ENCODE data around the gene CCM2L. TPM values are rescaled to one million over a fixed set of nuclear protein-coding genes. Genes with fewer than 3 reads are reported as not detected.

The CCM2L gene
- polyA plus RNA-seq, 1 experiment, result not detected

GRCh38 chr20:32040142-32040953, 30.1 kb downstream of the CCM2L start:
- POLR2A ChIA-PET, result no interaction called here

GRCh38 chr20:32045999-32046398, 35.8 kb downstream of the CCM2L start:
- no peak overlapping the region for H3K4me3 ChIP-seq (ENCODE audit: low read depth, low read length)
- H3K36me3 ChIP-seq (ENCODE audit: control insufficient read depth, insufficient read depth, low read length), result no peaks in the 10 kb centered on the region
- no peak for TF ChIP-seq CTCF (IDR thresholded peaks at IDR 0.05; ENCODE audit: insufficient read depth, low read depth, low read length)
- ChIA-PET CTCF (interaction anchor here (1.2 to 1.8 kb wide), 2 partner anchors 14 to 224 kb away, joined by 3 to 5 read pairs; no protein-coding TSS in a partner anchor), POLR2A (no interaction called here)
- no peak for DNase-seq (ENCODE audit: low read depth)
- H3K27me3 ChIP-seq (ENCODE audit: control insufficient read depth, insufficient read depth, low read length), result peaks cover 13% of the 10 kb centered on the region

More at GRCh38 chr20:32040142-32040953, 30.1 kb downstream of the CCM2L start:
- CTCF ChIA-PET, result no interaction called here
- no peak for DNase-seq (ENCODE audit: low read depth)
- Histone ChIP-seq H3K36me3 (ENCODE audit: control insufficient read depth, insufficient read depth, low read length) (no peaks in the 10 kb centered on the region), H3K27me3 (ENCODE audit: control insufficient read depth, insufficient read depth, low read length) (peaks cover 17% of the 10 kb centered on the region), H3K4me3 (ENCODE audit: low read depth, low read length) (no peak overlapping the region)
- TF ChIP-seq CTCF (IDR thresholded peaks at IDR 0.05; ENCODE audit: insufficient read depth, low read depth, low read length), result no peak

- ChIA-PET POLR2A (no interaction called here), CTCF (interaction anchor here (0.8 to 1.2 kb wide), 3 partner anchors 7 to 19 kb away, joined by 3 to 9 read pairs (median 3); no protein-coding TSS in a partner anchor)
- no peak for TF ChIP-seq CTCF (IDR thresholded peaks at IDR 0.05; ENCODE audit: insufficient read depth, low read depth, low read length)
- no peak for DNase-seq (ENCODE audit: low read depth)
- Histone ChIP-seq H3K4me3 (ENCODE audit: low read depth, low read length) (no peak overlapping the region), H3K27me3 (ENCODE audit: control insufficient read depth, insufficient read depth, low read length) (peaks cover 34% of the 10 kb centered on the region), H3K36me3 (ENCODE audit: control insufficient read depth, insufficient read depth, low read length) (no peaks in the 10 kb centered on the region)
Observed at GRCh38 chr20:32050324-32050841, 40.1 kb downstream of the CCM2L start.

GRCh38 chr20:32050851-32051556, 40.8 kb downstream of the CCM2L start:
- TF ChIP-seq CTCF (IDR thresholded peaks at IDR 0.05; ENCODE audit: insufficient read depth, low read depth, low read length), result no peak
- POLR2A ChIA-PET, result no interaction called here
- DNase-seq (ENCODE audit: low read depth), result no peak
- CTCF ChIA-PET, result interaction anchor here (0.8 to 1.2 kb wide), 3 partner anchors 8 to 19 kb away, joined by 3 to 9 read pairs (median 3); no protein-coding TSS in a partner anchor
- no peak overlapping the region for H3K4me3 ChIP-seq (ENCODE audit: low read depth, low read length)
- H3K27me3 ChIP-seq (ENCODE audit: control insufficient read depth, insufficient read depth, low read length), result peaks cover 34% of the 10 kb centered on the region
- no peaks in the 10 kb centered on the region for H3K36me3 ChIP-seq (ENCODE audit: control insufficient read depth, insufficient read depth, low read length)

GRCh38 chr20:32051720-32052089, 41.5 kb downstream of the CCM2L start:
- ChIA-PET POLR2A (no interaction called here), CTCF (no interaction called here)
- no peak for DNase-seq (ENCODE audit: low read depth)
- Histone ChIP-seq H3K27me3 (ENCODE audit: control insufficient read depth, insufficient read depth, low read length) (peaks cover 34% of the 10 kb centered on the region), H3K36me3 (ENCODE audit: control insufficient read depth, insufficient read depth, low read length) (no peaks in the 10 kb centered on the region), H3K4me3 (ENCODE audit: low read depth, low read length) (no peak overlapping the region)
- TF ChIP-seq CTCF (IDR thresholded peaks at IDR 0.05; ENCODE audit: insufficient read depth, low read depth, low read length), result no peak
